ENCODE measurements around the gene MUCL1.
"Not testable (repeated sequence)": the region's sequence is repeated elsewhere in the genome, so short reads cannot be mapped to it uniquely, and the experiment has no call there.

MUCL1 gene

GRCh38 chr12:54870048-54870447, 15.7 kb downstream of the MUCL1 start:
- Mint-ChIP-seq H3K27me3 (no peaks in the 10 kb centered on the region), H3K36me3 (ENCODE audit: low read depth) (no peaks in the 10 kb centered on the region), H3K4me1 (ENCODE audit: low read depth) (no peaks in the 10 kb centered on the region), H3K4me3 (no peak overlapping the region), H3K27ac (no peak overlapping the region), H3K9me3 (no peaks in the 10 kb centered on the region)
- intact Hi-C loops (cut with micrococcal nuclease): no loop called here

GRCh38 chr12:54870617-54871016, 16.3 kb downstream of the MUCL1 start:
- H3K4me1 Mint-ChIP-seq (ENCODE audit: low read depth): no peaks in the 10 kb centered on the region
- intact Hi-C loops (cut with micrococcal nuclease): no loop called here
- no peaks in the 10 kb centered on the region for H3K36me3 Mint-ChIP-seq (ENCODE audit: low read depth)
- H3K4me3 Mint-ChIP-seq: no peak overlapping the region
- H3K9me3 Mint-ChIP-seq: no peaks in the 10 kb centered on the region
- H3K27me3 Mint-ChIP-seq: no peaks in the 10 kb centered on the region
- H3K27ac Mint-ChIP-seq: no peak overlapping the region

DNA sequence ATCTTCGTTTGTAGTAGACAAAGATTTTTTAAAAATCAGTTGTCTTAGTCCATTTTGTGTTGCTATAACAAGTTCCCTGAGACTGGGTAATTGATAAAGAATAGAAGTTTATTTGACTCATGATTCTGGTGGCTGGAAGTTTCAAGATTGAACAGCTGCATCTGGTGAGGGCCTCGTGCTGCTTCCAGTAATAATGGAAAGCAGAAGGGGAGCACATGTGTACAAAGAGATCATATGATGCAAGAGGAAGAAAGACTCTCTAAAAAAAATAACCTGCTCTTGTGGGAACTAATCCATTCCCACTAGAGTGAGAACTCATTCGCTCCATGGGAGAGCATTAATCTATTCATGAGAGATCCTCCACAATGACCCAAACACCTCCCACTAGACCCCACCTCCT, 24.8 kb downstream of the MUCL1 start:
- H3K36me3 Mint-ChIP-seq (ENCODE audit: low read depth): no peaks in the 10 kb centered on the region
- peaks cover 8% of the 10 kb centered on the region for H3K9me3 Mint-ChIP-seq
- H3K27ac Mint-ChIP-seq: no peak overlapping the region
- no peak overlapping the region for H3K4me3 Mint-ChIP-seq
- intact Hi-C loops (cut with micrococcal nuclease): no loop called here
- peaks cover 24% of the 10 kb centered on the region for H3K4me1 Mint-ChIP-seq (ENCODE audit: low read depth)
- no peaks in the 10 kb centered on the region for H3K27me3 Mint-ChIP-seq

DNA sequence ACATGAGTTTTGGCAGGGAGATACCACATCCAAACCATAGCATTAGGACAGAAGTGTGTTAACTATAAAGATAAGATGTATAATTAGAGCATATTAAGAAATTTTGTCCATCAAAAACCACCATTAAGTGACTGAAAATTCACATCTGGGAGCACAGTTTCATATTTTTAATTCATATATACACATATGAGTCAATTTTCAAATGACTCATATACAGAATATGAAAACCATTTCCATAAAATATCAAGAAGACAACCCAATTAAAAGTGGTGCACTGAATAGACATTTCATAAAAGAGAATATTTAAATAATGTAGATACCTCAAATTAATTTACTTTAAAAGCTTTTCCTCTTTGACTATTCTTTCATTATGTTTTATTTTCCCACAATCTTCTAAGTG, 25.3 kb downstream of the MUCL1 start:
- H3K27me3 Mint-ChIP-seq: no peaks in the 10 kb centered on the region
- intact Hi-C loops (cut with micrococcal nuclease): no loop called here
- no peaks in the 10 kb centered on the region for H3K36me3 Mint-ChIP-seq (ENCODE audit: low read depth)
- H3K9me3 Mint-ChIP-seq: peaks cover 8% of the 10 kb centered on the region
- peaks cover 24% of the 10 kb centered on the region for H3K4me1 Mint-ChIP-seq (ENCODE audit: low read depth)
- no peak overlapping the region for H3K4me3 Mint-ChIP-seq
- no peak overlapping the region for H3K27ac Mint-ChIP-seq

DNA sequence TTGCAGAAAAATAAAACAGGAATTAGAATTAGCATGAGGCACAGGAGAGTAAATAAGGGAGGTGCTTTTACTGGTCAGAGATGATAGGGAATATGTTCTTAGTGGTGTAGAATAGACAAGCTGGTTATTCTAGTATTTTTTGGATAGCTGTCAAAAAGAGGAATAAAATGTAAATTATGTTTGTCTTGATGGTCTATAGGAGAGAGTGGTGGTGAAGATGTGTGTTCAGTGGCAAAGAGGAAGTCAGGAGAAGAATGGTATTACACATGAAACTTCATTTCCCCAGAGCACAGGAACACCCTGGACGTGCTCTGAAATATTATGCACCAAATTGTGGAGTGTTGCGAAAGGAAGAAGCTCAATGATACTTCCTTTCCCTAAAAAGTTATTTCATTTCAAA, 27.8 kb downstream of the MUCL1 start:
- Mint-ChIP-seq H3K36me3 (ENCODE audit: low read depth) (no peaks in the 10 kb centered on the region), H3K4me1 (ENCODE audit: low read depth) (peaks cover 24% of the 10 kb centered on the region), H3K9me3 (peaks cover 19% of the 10 kb centered on the region), H3K27ac (no peak overlapping the region), H3K4me3 (no peak overlapping the region), H3K27me3 (no peaks in the 10 kb centered on the region)
- intact Hi-C loops (cut with micrococcal nuclease): no loop called here

GRCh38 chr12:54882597-54882996, 28.3 kb downstream of the MUCL1 start:
- H3K36me3 Mint-ChIP-seq (ENCODE audit: low read depth); intact Hi-C loops (cut with micrococcal nuclease); H3K4me3 Mint-ChIP-seq; H3K27me3 Mint-ChIP-seq; H3K27ac Mint-ChIP-seq: not testable (repeated sequence)
- H3K9me3 Mint-ChIP-seq: peaks cover 19% of the 10 kb centered on the region
- H3K4me1 Mint-ChIP-seq (ENCODE audit: low read depth): peaks cover 24% of the 10 kb centered on the region

DNA sequence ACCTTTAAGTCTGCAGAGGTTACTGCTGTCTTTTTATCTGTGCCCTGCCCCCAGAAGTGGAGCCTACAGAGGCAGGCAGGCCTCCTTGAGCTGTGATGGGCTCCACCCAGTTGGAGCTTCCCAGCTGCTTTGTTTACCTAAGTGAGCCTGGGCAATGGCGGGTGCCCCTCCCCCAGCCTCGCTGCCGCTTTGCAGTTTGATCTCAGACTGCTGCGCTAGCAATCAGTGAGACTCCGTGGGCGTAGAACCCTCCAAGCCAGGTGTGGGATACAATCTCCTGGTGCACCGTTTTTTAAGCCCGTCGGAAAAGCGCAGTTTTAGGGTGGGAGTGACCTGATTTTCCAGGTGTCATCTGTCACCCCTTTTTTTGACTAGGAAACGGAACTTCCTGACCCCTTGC, 34.1 kb downstream of the MUCL1 start:
- H3K27ac Mint-ChIP-seq; H3K36me3 Mint-ChIP-seq (ENCODE audit: low read depth); intact Hi-C loops (cut with micrococcal nuclease): not testable (repeated sequence)

GRCh38 chr12:54890339-54890738, 36.0 kb downstream of the MUCL1 start:
- Mint-ChIP-seq H3K4me3 (no peak overlapping the region), H3K9me3 (peaks cover 11% of the 10 kb centered on the region), H3K27me3 (no peaks in the 10 kb centered on the region), H3K4me1 (ENCODE audit: low read depth) (no peaks in the 10 kb centered on the region), H3K27ac (no peak overlapping the region), H3K36me3 (ENCODE audit: low read depth) (no peaks in the 10 kb centered on the region)
- intact Hi-C loops (cut with micrococcal nuclease): no loop called here

More for the DNA sequence above, 34.1 kb downstream of the MUCL1 start:
- not testable (repeated sequence) for H3K27me3 Mint-ChIP-seq; H3K4me3 Mint-ChIP-seq; H3K4me1 Mint-ChIP-seq (ENCODE audit: low read depth)
- H3K9me3 Mint-ChIP-seq: peaks cover 11% of the 10 kb centered on the region

DNA sequence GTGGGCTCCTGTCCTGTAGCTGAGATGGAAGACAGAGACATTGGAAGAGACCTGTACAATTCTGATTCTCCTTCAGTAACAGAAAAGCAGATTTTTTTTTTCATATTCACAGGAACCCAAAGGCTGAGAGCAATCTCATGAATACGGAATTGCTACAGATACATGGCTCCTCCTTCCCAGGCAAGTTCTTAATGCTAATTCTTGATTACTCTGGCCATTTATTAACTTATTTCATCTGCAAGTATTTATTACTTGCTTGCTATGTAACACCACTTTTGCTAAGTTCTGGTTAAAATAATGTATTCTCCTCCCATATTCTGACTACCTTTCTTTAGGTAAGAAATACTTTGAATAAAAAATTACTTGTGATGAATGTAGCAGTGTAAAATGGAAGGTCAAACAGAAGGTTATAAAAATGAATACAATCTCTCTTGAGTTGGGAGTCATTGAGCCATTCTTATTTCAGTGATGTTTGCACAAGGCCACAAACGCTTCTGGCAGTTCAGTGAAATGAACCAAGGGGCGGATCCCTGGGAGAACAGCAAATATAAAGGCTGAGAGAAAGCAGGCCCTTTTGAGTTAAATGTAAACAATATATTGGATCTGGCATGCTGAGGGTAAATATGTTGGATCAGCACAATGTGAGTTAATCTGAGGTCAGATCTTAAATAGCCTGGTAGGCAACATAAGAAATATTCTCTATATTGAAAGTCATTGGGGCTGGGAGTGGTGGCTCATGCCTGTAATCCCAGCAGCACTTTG, 37.6 kb downstream of the MUCL1 start:
- no peaks in the 10 kb centered on the region for H3K27me3 Mint-ChIP-seq
- intact Hi-C loops (cut with micrococcal nuclease): no loop called here
- peaks cover 1% of the 10 kb centered on the region for H3K9me3 Mint-ChIP-seq
- no peak overlapping the region for H3K4me3 Mint-ChIP-seq
- H3K27ac Mint-ChIP-seq: no peak overlapping the region
- no peaks in the 10 kb centered on the region for H3K4me1 Mint-ChIP-seq (ENCODE audit: low read depth)
- no peaks in the 10 kb centered on the region for H3K36me3 Mint-ChIP-seq (ENCODE audit: low read depth)

Measured in dendritic cell treated with granulocyte-macrophage colony-stimulating factor and Interleukin-4, amounts not matched to agents 40 ng/mL and 50 ng/mL, for 4 days (primary cell).